Measurements from ENCODE around the gene MRTFA. TPM values are rescaled to one million over a fixed set of nuclear protein-coding genes. Genes with fewer than 3 reads are reported as not detected.

Gene MRTFA
- total RNA-seq, 1 experiment from 2014 or later = 28.0 TPM

DNA sequence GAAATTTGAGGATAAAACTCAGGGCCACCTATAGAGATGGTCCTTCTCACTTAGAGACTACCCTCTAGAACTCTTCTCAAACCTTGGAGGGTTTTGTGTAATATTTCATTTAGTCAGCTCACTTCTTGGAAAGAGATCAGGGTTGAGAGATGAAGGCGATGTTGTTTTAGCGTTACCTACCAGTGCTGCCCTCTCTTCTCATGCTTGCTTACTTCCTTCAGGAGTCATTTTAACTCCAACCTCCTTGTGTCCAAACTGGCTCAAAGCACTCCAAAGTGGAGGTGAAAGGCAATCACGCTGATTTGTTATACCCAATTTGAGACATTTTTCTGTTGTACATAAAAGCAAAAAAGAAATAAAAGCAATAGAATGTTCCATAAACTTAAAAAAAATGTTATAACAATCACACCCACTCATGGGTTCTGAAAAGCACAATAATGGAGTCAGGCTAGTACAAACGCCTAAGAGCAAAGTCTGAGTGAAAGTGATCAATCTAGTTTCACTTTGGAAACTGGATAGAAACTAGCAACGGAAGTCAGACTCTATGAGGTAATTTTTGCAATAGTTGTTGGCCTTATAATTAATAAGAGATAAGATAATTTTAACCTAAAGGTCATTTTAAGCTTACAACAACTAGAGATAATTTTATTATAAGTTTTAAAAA is 117.1 kb downstream of the MRTFA start:
- RAD21 ChIA-PET (ENCODE audit: low non-redundant PET in 1 of 2, low total read pairs in 2 of 2, uncharacterized antibody in 2 of 2, unreplicated experiment in 2 of 2) = no interaction called here
- no peak overlapping the region for H3K4me3 ChIP-seq (replicated peaks in 1 of 2; ENCODE audit: low read depth in 1 of 2, low read length in 2 of 2)
- intact Hi-C loops (cut with micrococcal nuclease) = no loop called here
- H4K20me1 ChIP-seq (ENCODE audit: insufficient read depth) = no peaks in the 10 kb centered on the region
- H3K36me3 ChIP-seq (ENCODE audit: control insufficient read depth in 1 of 2, insufficient read depth in 2 of 2, low read length in 2 of 2) = no peaks in the 10 kb centered on the region
- DNase-seq (ENCODE audit: low read depth, low spot score) = no peak
- H3K27me3 ChIP-seq (ENCODE audit: insufficient read depth, low read length) = no peaks in the 10 kb centered on the region
- no peak for ATAC-seq
- POLR2A ChIA-PET = no interaction called here
- no peak overlapping the region for H3K9ac ChIP-seq (ENCODE audit: low read length)
- CTCF ChIA-PET = no interaction called here
- no peak overlapping the region for H3K4me2 ChIP-seq (ENCODE audit: low read length)
- H3K9me3 ChIP-seq (ENCODE audit: control insufficient read depth in 1 of 2, insufficient read depth in 1 of 2, low read depth in 1 of 2, low read length in 2 of 2) = no peaks in the 10 kb centered on the region
- H3K79me2 ChIP-seq (ENCODE audit: insufficient read depth, low read length) = peaks cover 3% of the 10 kb centered on the region; the same call in 1 of the 2 replicates
- no peaks in the 10 kb centered on the region for H3K4me1 ChIP-seq (ENCODE audit: control insufficient read depth in 1 of 2, insufficient read depth in 2 of 2, low read length in 2 of 2)
- BruUV-seq (replicated peaks) = no TSS peak
- TF ChIP-seq, protein P1, sequence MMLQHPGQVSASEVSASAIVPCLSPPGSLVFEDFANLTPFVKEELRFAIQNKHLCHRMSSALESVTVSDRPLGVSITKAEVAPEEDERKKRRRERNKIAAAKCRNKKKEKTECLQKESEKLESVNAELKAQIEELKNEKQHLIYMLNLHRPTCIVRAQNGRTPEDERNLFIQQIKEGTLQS (IDR thresholded peaks at IDR 0.05) = no peak
- no peak for TF ChIP-seq FOSL1 (IDR thresholded peaks at IDR 0.05; ENCODE audit: low read depth)
- no peak overlapping the region for H3K27ac ChIP-seq (ENCODE audit: low read depth, low read length)
- no peak overlapping the region for H2AFZ ChIP-seq (ENCODE audit: low read depth, low read length, poor library complexity, severe bottlenecking)
- no peaks in the 10 kb centered on the region for H3K9me2 ChIP-seq (ENCODE audit: insufficient read depth)

DNA sequence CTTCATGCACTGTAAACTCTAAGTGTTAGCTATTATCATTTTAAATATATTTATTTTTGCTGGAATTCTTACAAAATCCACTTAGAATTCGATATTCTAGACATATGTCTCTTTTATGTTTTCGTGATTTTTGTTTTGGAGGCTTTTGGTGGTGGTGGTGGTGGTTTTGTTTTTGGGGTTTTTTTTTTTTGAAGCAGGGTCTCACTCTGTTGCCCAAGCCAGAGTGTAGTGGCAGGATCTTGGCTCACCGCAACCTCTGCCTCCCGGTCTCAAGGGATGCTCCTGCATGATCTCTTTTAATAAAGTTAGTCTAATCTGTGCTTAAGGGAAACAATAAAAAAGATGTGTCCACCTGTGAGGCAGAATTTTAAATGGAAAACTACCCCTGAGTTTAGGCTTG is 117.7 kb downstream of the MRTFA start:
- no peak overlapping the region for H3K4me3 ChIP-seq (replicated peaks in 1 of 2; ENCODE audit: low read depth in 1 of 2, low read length in 2 of 2)
- RAD21 ChIA-PET (ENCODE audit: low non-redundant PET in 1 of 2, low total read pairs in 2 of 2, uncharacterized antibody in 2 of 2, unreplicated experiment in 2 of 2) = interaction anchor here in 1 of 2 experiments (0.6 kb wide), 1 partner anchor 84 kb away, joined by 3 read pairs; no protein-coding TSS in a partner anchor
- no peak for ATAC-seq
- no peak overlapping the region for H3K9ac ChIP-seq (ENCODE audit: low read length)
- H3K27ac ChIP-seq (ENCODE audit: low read depth, low read length) = no peak overlapping the region
- H2AFZ ChIP-seq (ENCODE audit: low read depth, low read length, poor library complexity, severe bottlenecking) = no peak overlapping the region
- no peaks in the 10 kb centered on the region for H3K27me3 ChIP-seq (ENCODE audit: insufficient read depth, low read length)
- TF ChIP-seq POLR2A (IDR thresholded peaks at IDR 0.05; ENCODE audit: borderline replicate concordance, extremely low read depth, insufficient read depth, insufficient read length) = no peak
- no peak for TF ChIP-seq TCF7L2 (IDR thresholded peaks at IDR 0.05; ENCODE audit: borderline replicate concordance, extremely low read depth, insufficient read depth, insufficient read length)
- TF ChIP-seq EZH2 (IDR thresholded peaks at IDR 0.05) = no peak
- no peak for TF ChIP-seq JUND (IDR thresholded peaks at IDR 0.05)
- no peak for TF ChIP-seq ZFX (IDR thresholded peaks at IDR 0.05)
- TF ChIP-seq ELF1 (IDR thresholded peaks at IDR 0.05; ENCODE audit: borderline replicate concordance, low read depth) = no peak
- H3K36me3 ChIP-seq (ENCODE audit: control insufficient read depth in 1 of 2, insufficient read depth in 2 of 2, low read length in 2 of 2) = no peaks in the 10 kb centered on the region
- H3K4me1 ChIP-seq (ENCODE audit: control insufficient read depth in 1 of 2, insufficient read depth in 2 of 2, low read length in 2 of 2) = no peaks in the 10 kb centered on the region
- H3K9me2 ChIP-seq (ENCODE audit: insufficient read depth) = no peaks in the 10 kb centered on the region
- H3K4me2 ChIP-seq (ENCODE audit: low read length) = no peak overlapping the region
- intact Hi-C loops (cut with micrococcal nuclease) = no loop called here
- H4K20me1 ChIP-seq (ENCODE audit: insufficient read depth) = no peaks in the 10 kb centered on the region
- DNase-seq (ENCODE audit: low read depth, low spot score) = no peak
- H3K9me3 ChIP-seq (ENCODE audit: control insufficient read depth in 1 of 2, insufficient read depth in 1 of 2, low read depth in 1 of 2, low read length in 2 of 2) = no peaks in the 10 kb centered on the region
- no peaks in the 10 kb centered on the region for H3K79me2 ChIP-seq (ENCODE audit: insufficient read depth, low read length)
- CTCF ChIA-PET = no interaction called here
- no TSS peak for BruUV-seq (replicated peaks)
- POLR2A ChIA-PET = interaction anchor here (0.7 kb wide), 1 partner anchor 15 kb away, joined by 3 read pairs; no protein-coding TSS in a partner anchor
